Measurements from ENCODE around the gene P2RY6.

The P2RY6 gene

DNA sequence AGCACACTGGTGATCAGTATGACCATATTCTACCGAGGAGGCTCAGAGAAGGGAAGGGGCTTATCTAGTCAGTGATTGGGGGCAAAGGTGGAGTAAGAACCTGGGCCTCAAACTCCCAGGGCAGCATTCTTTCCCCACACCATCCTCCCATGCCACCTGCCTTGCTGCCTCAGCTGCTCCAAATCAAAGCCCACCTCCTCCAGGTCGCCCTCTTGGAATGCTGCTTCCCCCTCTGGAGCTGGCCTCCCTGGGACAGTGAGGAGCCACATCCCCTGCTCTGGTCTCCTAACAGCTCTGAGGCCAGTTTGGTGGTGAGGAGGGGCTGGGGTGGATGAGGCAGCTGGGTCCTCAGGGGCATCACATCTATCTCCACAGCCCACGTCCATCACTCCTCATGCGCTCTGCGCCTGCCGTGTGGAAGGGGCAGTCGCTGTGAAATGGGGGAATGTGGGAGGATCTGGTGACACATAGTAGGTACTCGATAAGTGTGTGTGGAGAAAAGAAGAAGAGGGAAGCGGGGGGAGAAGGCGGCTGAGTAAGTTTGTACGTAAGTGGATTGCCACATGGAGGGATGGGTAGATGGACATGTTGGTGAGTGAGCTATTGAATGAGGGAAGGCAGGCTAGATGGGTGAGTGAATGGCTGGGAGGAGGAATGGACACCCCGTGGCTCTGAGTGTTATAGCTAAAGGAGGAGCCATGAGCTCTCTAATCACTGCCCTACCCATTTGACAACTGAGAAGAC is 19.8 kb downstream of the P2RY6 start:
- FAIRE-seq (no peak), DNase-seq (ENCODE audit: extremely low spot score, insufficient read length, low read depth) (no peak)

DNA sequence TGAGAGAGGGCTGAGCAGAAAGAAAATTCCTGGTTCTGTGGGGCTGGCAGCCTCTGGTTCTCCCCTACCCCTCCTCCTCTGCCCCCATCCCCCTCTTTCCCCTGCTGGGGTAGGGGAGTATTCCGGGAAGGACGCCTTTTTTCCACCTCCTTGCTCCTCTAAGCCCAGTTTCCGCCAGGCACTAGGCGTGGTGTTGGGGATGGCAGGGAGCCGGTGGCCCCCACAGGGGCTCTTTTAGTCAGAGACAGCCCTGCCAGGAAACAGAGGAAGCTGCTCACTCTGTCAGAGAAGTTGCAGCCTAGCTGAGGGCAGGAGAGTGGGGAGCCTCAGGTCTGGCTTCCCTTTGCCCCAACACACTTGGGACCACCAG is 20.4 kb downstream of the P2RY6 start:
- no peak for FAIRE-seq

DNA sequence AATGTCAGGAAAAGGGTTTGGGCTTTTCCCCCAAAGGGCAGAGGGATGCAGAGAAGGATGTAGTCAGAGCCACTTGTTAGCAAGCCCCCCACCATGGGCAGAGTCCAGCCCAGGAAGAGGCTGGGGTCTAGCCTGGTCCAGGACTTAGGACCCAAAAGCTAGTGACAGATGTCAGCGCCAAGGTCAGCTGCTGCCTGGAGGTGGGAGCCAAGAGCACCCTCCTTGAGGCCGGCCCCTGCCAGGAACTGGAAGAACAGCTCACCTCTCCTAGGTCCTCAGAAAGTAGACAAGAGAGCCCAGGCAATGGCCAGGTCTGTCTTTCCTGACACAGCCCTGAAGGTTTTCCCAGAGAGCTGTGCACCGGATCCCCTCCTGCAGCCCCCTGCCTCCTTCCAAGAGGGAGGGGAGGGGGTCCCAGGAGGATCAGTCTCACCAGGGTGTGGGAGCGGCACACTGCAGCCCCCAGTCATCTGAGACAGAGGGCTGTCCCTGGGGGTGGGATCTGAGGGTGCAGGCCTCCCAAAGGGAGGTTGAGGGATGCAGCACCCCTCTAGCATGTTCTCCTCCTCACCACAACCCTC is 21.3 kb downstream of the P2RY6 start:
- no peak for DNase-seq (ENCODE audit: extremely low spot score, insufficient read length, low read depth)
- no peak for FAIRE-seq

More for the DNA sequence above, 20.4 kb downstream of the P2RY6 start:
- no peak for DNase-seq (ENCODE audit: extremely low spot score, insufficient read length, low read depth)

DNA sequence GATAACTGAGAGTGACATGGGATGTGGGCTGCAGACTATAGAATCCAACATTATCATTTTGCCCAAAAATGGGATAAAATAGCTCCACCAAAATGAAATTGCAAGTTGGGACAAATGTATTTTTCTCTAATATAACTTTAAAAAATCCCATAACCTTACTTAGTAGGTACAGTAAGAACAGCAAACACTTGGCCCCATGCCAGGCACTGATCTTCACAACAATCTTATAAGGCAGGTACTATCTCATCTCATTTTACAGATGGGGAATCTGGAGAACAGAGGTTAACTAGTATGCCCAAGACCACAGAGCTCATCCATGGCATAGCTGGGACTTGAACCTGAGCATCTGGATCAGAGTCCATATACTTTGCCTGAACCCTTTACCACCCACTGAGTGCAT is 22.5 kb downstream of the P2RY6 start:
- DNase-seq (ENCODE audit: extremely low spot score, insufficient read length, low read depth) (no peak), FAIRE-seq (no peak)

DNA sequence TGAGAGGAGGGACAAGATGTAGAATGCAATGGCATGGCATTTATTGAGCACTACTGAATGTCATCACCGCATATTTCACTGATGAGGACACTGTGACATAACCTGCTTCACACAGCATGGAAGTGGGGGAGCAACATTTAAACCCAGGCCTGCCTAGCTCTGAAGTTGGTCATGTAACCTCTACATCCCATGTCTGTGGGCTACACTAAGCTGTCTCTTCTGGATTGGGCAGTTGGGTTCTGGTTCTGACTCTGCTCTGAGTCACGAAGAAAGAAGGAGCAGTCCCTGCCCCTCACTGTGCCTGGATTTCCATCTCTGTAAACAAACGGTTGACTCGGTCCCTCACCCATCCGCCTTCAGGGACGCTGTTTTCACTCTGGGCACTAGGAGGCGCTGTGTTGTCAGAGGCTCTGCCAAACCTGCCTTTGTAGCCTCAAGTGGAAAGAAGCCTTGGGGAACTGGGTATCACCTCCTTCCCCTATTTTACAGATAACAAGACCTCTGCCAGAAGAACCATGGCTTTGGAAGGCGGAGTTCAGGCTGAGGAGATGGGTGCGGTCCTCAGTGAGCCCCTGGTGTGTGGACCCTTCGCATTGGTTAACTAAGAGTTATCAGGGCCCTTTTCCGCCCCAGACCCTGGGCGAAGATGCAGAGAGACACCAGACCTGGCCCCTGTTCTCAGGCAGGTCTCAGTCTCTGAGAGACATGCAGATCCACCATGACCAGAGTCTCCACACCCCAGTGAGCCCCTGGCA is 23.3 kb downstream of the P2RY6 start:
- FAIRE-seq (peak; percentile 88), DNase-seq (ENCODE audit: extremely low spot score, insufficient read length, low read depth) (no peak)

DNA sequence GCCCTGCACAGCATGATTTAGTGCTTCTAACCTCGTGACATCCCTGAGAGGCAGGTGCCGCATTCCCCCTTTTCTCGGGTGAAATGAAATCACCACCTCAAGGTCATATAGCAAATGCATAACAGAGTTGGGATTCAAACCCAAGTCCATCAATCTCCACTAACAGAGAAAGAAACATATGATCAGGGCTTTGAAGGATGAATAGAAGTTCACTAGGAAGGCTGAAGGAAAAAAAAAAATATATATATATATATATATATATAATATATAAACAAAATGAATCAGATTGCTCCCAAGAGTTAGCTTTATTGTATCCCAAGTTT is 23.8 kb downstream of the P2RY6 start:
- FAIRE-seq (no peak), DNase-seq (ENCODE audit: extremely low spot score, insufficient read length, low read depth) (no peak)

DNA sequence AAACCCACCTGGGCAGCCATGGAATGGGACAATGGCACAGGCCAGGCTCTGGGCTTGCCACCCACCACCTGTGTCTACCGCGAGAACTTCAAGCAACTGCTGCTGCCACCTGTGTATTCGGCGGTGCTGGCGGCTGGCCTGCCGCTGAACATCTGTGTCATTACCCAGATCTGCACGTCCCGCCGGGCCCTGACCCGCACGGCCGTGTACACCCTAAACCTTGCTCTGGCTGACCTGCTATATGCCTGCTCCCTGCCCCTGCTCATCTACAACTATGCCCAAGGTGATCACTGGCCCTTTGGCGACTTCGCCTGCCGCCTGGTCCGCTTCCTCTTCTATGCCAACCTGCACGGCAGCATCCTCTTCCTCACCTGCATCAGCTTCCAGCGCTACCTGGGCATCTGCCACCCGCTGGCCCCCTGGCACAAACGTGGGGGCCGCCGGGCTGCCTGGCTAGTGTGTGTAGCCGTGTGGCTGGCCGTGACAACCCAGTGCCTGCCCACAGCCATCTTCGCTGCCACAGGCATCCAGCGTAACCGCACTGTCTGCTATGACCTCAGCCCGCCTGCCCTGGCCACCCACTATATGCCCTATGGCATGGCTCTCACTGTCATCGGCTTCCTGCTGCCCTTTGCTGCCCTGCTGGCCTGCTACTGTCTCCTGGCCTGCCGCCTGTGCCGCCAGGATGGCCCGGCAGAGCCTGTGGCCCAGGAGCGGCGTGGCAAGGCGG is 24.5 kb downstream of the P2RY6 start:
- DNase-seq (ENCODE audit: extremely low spot score, insufficient read length, low read depth) (no peak), FAIRE-seq (no peak)

DNA sequence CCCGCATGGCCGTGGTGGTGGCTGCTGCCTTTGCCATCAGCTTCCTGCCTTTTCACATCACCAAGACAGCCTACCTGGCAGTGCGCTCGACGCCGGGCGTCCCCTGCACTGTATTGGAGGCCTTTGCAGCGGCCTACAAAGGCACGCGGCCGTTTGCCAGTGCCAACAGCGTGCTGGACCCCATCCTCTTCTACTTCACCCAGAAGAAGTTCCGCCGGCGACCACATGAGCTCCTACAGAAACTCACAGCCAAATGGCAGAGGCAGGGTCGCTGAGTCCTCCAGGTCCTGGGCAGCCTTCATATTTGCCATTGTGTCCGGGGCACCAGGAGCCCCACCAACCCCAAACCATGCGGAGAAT is 25.1 kb downstream of the P2RY6 start:
- DNase-seq (ENCODE audit: extremely low spot score, insufficient read length, low read depth) (no peak), FAIRE-seq (no peak)

DNA sequence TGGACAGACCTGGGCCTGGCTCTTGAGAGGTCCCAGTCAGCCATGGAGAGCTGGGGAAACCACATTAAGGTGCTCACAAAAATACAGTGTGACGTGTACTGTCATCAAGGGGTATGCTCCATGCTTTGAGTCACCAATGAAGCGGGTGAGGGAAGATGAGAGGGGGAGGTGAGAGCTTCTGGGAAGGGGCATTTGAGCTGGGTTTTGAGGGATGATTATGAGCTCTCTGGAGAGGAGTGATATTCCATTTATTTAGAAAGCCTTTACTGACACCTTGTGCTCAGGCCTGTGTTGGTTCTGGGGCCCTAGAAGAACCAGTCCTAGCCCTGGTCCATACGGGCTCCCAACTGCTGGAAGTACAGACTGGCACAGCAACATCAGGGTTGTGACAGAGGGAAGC is 25.6 kb downstream of the P2RY6 start:
- DNase-seq (ENCODE audit: extremely low spot score, insufficient read length, low read depth), result no peak
- FAIRE-seq, result no peak

DNA sequence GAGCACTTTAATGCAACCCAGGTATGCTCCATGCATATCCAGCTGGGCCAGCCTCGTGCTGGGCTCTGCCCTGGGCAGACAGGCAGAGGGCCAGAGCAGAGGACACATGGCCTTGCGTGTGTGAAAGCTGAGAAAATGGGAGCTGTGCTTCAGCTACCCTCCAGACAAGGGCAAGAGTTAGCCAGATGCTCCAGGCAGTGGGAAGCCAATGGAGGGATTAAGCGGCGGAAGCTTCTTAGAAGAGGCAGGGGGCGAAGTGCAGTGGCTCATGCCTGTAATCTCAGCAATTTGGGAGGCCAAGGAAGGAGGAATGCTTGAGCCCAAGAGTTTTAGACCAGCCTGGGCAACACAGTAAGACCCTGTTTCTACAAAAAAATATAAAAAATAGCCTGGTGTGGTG is 26.1 kb downstream of the P2RY6 start:
- FAIRE-seq, result no peak
- no peak for DNase-seq (ENCODE audit: extremely low spot score, insufficient read length, low read depth)

DNA sequence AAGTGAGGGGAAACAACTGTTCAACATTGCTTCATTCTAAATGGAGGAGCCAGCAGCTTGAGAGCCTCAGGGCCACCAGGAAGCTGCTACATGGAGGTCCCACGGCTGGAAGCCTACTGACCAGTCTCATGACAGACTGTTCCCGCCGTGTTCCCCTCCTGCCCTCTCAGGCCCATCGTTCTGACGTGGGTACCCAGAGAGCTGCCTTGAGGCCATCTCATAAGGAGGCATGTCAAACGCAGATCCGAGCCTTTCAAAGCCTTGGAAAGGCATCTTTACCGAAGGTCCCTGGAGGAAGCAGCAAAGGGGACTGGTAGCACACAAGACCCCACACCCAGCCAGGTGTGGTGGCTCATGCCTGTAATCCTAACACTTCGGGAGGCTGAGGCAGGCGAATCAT is 27.6 kb downstream of the P2RY6 start:
- FAIRE-seq (no peak), DNase-seq (ENCODE audit: extremely low spot score, insufficient read length, low read depth) (no peak)

DNA sequence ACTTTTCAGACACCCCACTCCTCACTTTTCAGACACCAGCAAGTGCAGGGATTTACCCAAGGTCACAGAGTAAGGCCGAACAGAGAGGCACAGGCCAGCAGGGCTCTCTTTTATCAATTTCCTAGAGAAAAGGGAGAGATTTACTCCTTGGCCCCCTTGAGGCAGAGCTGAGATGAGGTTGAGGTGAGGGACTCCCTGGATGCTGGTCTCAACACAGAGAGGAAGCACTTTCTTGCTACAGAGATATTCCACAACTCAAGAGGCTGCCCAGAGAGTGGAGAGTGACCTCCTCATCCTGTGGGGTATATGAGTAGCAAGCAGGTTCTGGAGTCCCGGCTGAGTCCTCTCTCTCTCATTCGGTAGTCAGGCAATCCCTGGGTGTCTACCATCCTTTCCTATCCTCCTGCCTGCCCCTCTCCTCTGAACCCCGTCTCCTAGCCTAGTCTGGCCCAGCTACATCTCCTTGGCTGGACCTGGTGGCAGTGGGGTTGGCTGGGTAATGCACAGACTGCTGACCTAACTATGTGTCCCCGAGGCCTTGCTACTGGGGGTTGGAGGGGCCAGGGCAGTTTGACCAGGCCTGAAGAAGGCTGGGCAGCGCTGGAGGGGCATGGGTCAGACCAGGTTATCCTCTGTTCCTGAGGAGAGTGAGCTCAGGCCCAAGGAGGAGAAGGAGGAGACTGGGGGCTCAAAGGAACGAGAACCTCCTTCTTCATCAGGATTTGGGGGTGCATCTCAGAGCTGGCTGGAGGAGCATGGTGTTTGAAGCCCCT is 34.1 kb downstream of the P2RY6 start:
- FAIRE-seq, result no peak
- no peak for DNase-seq (ENCODE audit: extremely low spot score, insufficient read length, low read depth)

DNA sequence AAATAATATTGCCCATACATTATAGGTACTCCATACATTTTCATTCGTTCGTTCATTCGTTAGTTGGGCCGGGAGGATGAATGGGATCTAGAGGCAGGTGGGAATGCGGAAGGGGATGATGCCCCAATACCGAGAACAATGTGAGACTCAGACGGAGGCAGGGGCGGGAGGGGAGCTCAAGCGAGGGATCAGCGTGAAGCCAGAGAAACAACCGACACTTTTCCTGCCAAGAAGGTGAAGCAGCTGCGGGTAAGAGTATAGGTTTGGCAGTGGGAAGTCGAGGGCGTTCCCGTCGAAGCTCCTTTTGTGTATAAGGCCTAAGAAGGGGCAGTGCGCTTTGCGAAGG is 34.8 kb downstream of the P2RY6 start:
- FAIRE-seq (no peak), DNase-seq (ENCODE audit: extremely low spot score, insufficient read length, low read depth) (no peak)

DNA sequence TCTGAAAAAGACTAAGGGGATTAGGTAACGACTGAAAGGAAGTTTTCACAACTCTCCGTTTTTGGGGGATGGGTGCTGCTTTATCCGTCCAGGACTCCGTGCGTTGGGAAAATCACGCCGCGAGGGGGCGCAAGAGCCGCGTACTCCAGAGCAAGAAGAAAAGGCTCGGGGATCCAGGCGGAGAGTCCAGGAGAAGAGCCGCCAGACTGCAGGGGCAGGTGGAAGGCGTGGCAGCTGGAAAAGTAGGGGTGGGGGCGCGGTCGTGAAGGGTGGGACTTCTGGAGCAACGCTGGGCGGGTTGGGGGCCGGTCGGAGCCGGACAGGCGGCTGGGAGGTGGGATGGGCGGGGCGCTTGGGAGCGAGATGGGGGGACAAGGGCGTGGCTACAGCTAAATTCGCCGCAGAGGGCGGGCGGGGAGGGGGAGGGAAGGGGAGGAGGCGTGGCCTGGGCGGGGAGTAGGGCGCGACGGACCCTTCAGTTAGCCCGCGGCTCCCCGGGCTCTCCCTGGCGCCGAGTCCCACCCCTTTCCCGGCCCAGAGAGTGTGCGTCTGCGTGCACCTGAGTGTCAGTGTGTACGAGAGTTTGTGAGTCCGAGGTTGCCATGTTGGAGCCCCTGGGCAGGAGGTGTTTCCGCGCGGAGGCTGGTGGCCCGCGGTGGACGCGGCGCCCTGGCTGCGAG is 35.3 kb downstream of the P2RY6 start:
- FAIRE-seq (peak; percentile 92), DNase-seq (ENCODE audit: extremely low spot score, insufficient read length, low read depth) (peak; percentile 85)

DNA sequence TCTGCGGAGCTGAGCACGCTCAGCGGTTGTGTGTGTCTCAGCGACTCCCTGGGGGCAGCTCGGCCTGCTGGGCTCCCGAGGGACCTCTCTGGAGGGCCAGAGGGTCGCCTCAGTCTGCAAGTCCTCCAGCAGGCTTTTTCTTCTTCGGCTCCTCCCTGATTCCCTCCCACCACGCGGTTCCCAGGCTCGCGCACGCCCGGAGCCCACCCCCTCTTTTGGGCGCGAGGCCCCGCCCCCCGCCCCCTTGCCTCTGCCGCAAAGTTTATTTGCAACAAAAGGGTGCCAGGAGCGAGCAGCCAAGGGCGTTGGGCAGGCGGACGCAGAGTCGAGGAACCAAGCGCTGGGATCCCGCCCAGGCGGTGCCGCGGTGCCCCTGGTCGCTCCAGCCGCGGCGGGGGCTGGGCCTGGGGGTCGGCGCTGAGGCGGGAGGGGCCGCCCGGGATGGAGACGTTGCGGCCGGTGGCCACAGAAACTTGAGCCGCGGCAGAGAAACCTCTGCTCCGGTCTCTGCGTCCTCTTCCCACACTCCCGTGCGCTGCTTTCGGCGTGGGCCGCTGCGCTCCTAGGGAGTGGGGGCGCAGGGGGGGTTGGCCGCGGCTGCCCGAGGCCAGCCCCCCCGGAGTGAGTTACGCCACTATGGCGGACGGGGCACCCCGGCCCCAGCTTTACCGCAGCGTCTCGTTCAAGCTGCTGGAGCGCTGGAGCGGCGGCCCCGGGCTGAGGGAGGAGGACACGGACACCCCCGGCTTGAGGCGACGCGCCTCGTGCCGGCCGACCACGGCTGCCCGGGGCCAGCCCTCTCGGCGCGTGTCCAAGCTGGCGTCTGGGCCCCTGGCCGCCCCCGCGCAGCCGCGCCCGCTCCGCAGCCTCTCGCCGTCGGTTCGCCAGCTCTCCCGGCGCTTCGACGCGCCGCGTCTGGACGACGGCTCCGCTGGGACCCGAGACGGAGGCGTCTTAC is 36.1 kb downstream of the P2RY6 start, which contains the start of gene ARHGEF17:
Gene ARHGEF17, plus strand, starts transcription at position 274 of the 958 bp plus-strand sequence. Its CDS starts 363 bp downstream, at position 637.
- DNase-seq (ENCODE audit: extremely low spot score, insufficient read length, low read depth) (no peak), FAIRE-seq (no peak)

DNA sequence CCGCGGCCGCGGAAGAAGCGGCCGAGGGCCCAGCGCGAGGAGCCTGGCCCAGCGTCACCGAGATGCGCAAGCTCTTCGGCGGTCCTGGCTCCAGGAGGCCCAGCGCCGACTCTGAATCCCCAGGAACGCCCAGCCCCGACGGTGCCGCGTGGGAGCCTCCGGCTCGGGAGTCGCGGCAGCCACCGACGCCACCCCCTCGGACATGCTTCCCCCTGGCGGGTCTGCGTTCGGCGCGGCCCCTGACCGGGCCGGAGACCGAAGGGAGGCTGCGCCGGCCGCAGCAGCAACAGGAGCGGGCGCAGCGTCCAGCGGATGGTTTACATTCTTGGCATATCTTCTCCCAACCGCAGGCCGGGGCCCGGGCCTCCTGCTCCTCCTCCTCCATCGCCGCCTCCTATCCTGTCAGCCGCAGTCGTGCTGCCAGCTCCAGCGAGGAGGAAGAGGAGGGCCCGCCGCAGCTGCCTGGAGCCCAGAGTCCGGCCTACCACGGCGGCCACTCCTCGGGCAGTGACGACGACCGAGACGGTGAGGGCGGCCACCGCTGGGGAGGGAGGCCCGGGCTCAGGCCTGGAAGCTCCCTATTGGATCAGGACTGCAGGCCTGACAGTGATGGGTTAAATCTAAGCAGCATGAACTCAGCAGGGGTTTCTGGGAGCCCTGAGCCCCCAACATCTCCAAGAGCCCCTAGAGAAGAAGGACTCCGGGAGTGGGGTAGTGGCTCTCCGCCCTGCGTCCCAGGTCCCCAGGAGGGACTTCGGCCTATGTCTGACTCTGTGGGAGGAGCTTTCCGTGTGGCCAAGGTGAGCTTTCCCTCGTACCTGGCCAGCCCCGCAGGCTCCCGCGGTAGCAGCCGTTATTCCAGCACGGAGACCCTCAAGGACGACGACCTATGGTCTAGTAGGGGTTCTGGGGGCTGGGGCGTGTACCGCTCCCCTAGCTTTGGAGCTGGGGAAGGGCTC is 37.1 kb downstream of the P2RY6 start:
- no peak for FAIRE-seq
- no peak for DNase-seq (ENCODE audit: extremely low spot score, insufficient read length, low read depth)

DNA sequence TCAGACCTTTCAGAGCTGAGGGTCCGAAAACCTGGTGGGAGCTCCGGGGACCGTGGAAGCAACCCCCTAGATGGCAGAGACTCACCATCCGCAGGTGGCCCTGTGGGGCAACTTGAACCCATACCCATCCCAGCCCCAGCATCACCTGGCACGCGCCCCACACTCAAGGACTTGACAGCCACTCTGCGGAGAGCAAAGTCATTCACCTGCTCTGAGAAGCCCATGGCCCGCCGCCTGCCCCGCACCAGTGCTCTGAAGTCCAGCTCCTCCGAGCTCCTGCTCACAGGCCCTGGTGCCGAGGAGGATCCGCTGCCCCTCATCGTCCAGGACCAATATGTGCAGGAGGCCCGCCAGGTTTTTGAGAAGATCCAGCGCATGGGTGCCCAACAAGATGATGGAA is 37.9 kb downstream of the P2RY6 start:
- DNase-seq (ENCODE audit: extremely low spot score, insufficient read length, low read depth) (no peak), FAIRE-seq (no peak)

All from GM18507 (cell line).